Liver (tissue), 9 donors: Measurements from ENCODE around the gene ACTR2. TPM values are rescaled to one million over a fixed set of nuclear protein-coding genes. Genes with fewer than 3 reads are reported as not detected.

Experiments used
- DNase-seq: peaks from one replicate; pipeline ENCODE4 v3.0.0-alpha.2; 2017; ENCODE audit warnings: low spot score
- H3K27ac ChIP-seq, 2 donors: one replicate each; pipeline ENCODE4 v1.7.0; 2013; ENCODE audit warnings: inconsistent platforms in 2 of 2, low read length in 2 of 2, control low read depth in 1 of 2, low read depth in 1 of 2, mild to moderate bottlenecking in 1 of 2
- H3K27me3 ChIP-seq, 4 donors: one replicate each; pipeline versions ENCODE4 v1.6.1 to v1.7.0; 2013; ENCODE audit warnings: low read length in 3 of 4, inconsistent platforms in 1 of 4, mild to moderate bottlenecking in 1 of 4, moderate library complexity in 1 of 4; ENCODE audit not compliant: control insufficient read depth in 4 of 4, insufficient read depth in 4 of 4
- H3K36me3 ChIP-seq, 4 donors: one replicate each; pipeline versions ENCODE4 v1.6.1 to v1.7.0; 2013; ENCODE audit warnings: low read length in 3 of 4, mild to moderate bottlenecking in 3 of 4, low read depth in 1 of 4, moderate library complexity in 1 of 4; ENCODE audit not compliant: control insufficient read depth in 4 of 4, insufficient read depth in 3 of 4
- H3K4me1 ChIP-seq, 4 donors: one replicate each; pipeline versions ENCODE4 v1.6.1 to v1.7.0; 2013; ENCODE audit warnings: low read length in 3 of 4, mild to moderate bottlenecking in 3 of 4, moderate library complexity in 1 of 4; ENCODE audit not compliant: control insufficient read depth in 4 of 4, insufficient read depth in 4 of 4
- H3K4me3 ChIP-seq, 3 donors: one replicate each; pipeline versions ENCODE4 v1.6.1 to v1.7.0; 2013; ENCODE audit warnings: low read length in 3 of 3, control low read depth in 1 of 3, low read depth in 1 of 3, mild to moderate bottlenecking in 1 of 3
- H3K9ac ChIP-seq, 2 donors: one replicate each; pipeline ENCODE4 v1.7.0; 2013; ENCODE audit warnings: low read length in 2 of 2, mild to moderate bottlenecking in 2 of 2, moderate library complexity in 2 of 2, control low read depth in 1 of 2, low read depth in 1 of 2
- H3K9me3 ChIP-seq, 4 donors: one replicate each; pipeline versions ENCODE4 v1.6.1 to v1.7.0; 2013; ENCODE audit warnings: low read length in 3 of 4; ENCODE audit not compliant: control insufficient read depth in 4 of 4
- EGR1 ChIP-seq, 2 donors: IDR thresholded peaks; 2 replicates each; pipeline ENCODE4 v1.6.1; 2016 to 2018; ENCODE audit warnings: antibody characterized with exemption in 2 of 2, low read depth in 2 of 2
- FOXA1 ChIP-seq: IDR thresholded peaks from 2 replicates; pipeline ENCODE4 v1.6.1; 2016; ENCODE audit warnings: antibody characterized with exemption
- FOXA2 ChIP-seq: IDR thresholded peaks from 2 replicates; pipeline ENCODE4 v1.6.1; 2016; ENCODE audit warnings: antibody characterized with exemption
- GABPA ChIP-seq, 2 donors: IDR thresholded peaks in 1 of 2; conservative IDR thresholded peaks in 1 of 2; 2 replicates each; pipeline ENCODE4 v1.6.1; 2016; ENCODE audit warnings: antibody characterized with exemption in 2 of 2, mild to moderate bottlenecking in 1 of 2, moderate library complexity in 1 of 2
- HNF4A ChIP-seq, 2 donors: conservative IDR thresholded peaks; 2 replicates each; pipeline ENCODE4 v1.6.1; 2016; ENCODE audit warnings: antibody characterized with exemption in 2 of 2, mild to moderate bottlenecking in 2 of 2
- HNF4G ChIP-seq: IDR thresholded peaks from 2 replicates; pipeline ENCODE4 v1.6.1; 2016; ENCODE audit warnings: antibody characterized with exemption
- JUND ChIP-seq, 2 donors: IDR thresholded peaks; 2 replicates each; pipeline ENCODE4 v1.6.1; 2016; ENCODE audit warnings: antibody characterized with exemption in 2 of 2
- NR2F2 ChIP-seq: IDR thresholded peaks from 2 replicates; pipeline ENCODE4 v1.6.1; 2016; ENCODE audit warnings: antibody characterized with exemption
- RAD21 ChIP-seq, 2 donors: IDR thresholded peaks; 2 replicates each; pipeline ENCODE4 v1.6.1; 2016; ENCODE audit warnings: antibody characterized with exemption in 2 of 2, mild to moderate bottlenecking in 2 of 2
- RXRA ChIP-seq, 2 donors: IDR thresholded peaks; 2 replicates each; pipeline ENCODE4 v1.6.1; 2017 to 2018; ENCODE audit warnings: antibody characterized with exemption in 2 of 2, mild to moderate bottlenecking in 1 of 2
- SP1 ChIP-seq: IDR thresholded peaks from 2 replicates; pipeline ENCODE4 v1.6.1; 2018; ENCODE audit warnings: antibody characterized with exemption, mild to moderate bottlenecking
- YY1 ChIP-seq: IDR thresholded peaks from 2 replicates; pipeline ENCODE4 v1.6.1; 2016; ENCODE audit warnings: antibody characterized with exemption, mild to moderate bottlenecking
- WGBS: extraction: QIAGEN DNeasy Blood & Tissue Kit; methylation state at CpG from one replicate; pipeline ENCODE4 v1.1.7; 2013; 5-methylcytosine and 5-hydroxymethylcytosine counted together
- polyA plus RNA-seq, 2 donors: library from polyadenylated mRNA; stranded (reverse) in 1 of 2; unstranded in 1 of 2; fragments of 200-250 nt in 1 of 2; fragments of >200 nt in 1 of 2; fragmentation: Nextera tagmentation in 1 of 2; extraction: Ambion mirVana in 1 of 2; gene quantifications; one replicate each; pipeline versions ENCODE4 v1.2.1 to v1.2.3, GENCODE V29; 2013 to 2015
- total RNA-seq, 2 donors: library from RNA; depleted of rRNA; stranded (reverse); fragments of >200 nt; gene quantifications; one replicate each; pipeline ENCODE4 v1.2.3, GENCODE V29; 2014
- TF ChIP-seq, protein P1 (sequence below): fragments of 150-350 bp; IDR thresholded peaks from 2 replicates; pipeline ENCODE4 v1.5.1; 2017; ENCODE audit warnings: improper control_type of control experiment, low read depth, low read length; ENCODE audit not compliant: missing input control
- TF ChIP-seq, protein P2 (sequence below): IDR thresholded peaks from 2 replicates; pipeline ENCODE4 v1.6.1; 2016; ENCODE audit warnings: antibody characterized with exemption
- TF ChIP-seq, protein P3 (sequence below): IDR thresholded peaks from 2 replicates; pipeline ENCODE4 v1.6.1; 2016; ENCODE audit warnings: antibody characterized with exemption, mild to moderate bottlenecking
- TF ChIP-seq, protein P4 (sequence below): IDR thresholded peaks from 2 replicates; pipeline ENCODE4 v1.6.1; 2016; ENCODE audit warnings: antibody characterized with exemption
- TF ChIP-seq, protein P5 (sequence below): IDR thresholded peaks from 2 replicates; pipeline ENCODE4 v1.6.1; 2016; ENCODE audit warnings: antibody characterized with exemption
- donor health status: healthy.
- donor health status: healthy.
- donor health status: healthy.
- donor health status: healthy.
- donor health status: healthy.

ACTR2 gene
- total and polyA plus RNA-seq, 4 donors, result 21.6 to 72.0 (median 45.9) TPM

DNA sequence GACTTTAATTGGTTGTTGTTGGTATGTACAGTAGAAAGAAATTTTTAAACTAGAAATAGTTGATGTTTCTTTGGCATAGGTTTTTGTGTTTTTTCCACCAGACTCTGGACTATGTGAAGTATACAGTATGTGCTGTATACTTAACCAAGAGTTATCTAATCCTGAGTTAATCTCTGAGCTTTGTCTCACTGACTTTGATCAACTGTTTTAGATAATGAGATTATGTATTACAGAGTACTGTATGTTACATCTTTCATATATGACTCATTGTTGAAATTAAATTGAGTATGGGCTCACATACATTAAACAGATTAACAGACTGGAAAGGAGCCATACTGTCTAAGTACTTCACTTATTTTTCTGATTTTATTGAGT is 38.0 kb downstream of the ACTR2 start (continued):
- TF ChIP-seq, protein P1, sequence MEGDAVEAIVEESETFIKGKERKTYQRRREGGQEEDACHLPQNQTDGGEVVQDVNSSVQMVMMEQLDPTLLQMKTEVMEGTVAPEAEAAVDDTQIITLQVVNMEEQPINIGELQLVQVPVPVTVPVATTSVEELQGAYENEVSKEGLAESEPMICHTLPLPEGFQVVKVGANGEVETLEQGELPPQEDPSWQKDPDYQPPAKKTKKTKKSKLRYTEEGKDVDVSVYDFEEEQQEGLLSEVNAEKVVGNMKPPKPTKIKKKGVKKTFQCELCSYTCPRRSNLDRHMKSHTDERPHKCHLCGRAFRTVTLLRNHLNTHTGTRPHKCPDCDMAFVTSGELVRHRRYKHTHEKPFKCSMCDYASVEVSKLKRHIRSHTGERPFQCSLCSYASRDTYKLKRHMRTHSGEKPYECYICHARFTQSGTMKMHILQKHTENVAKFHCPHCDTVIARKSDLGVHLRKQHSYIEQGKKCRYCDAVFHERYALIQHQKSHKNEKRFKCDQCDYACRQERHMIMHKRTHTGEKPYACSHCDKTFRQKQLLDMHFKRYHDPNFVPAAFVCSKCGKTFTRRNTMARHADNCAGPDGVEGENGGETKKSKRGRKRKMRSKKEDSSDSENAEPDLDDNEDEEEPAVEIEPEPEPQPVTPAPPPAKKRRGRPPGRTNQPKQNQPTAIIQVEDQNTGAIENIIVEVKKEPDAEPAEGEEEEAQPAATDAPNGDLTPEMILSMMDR, result no peak
- TF ChIP-seq RAD21 (IDR thresholded peaks at IDR 0.05), result no peak
- TF ChIP-seq, protein P2, sequence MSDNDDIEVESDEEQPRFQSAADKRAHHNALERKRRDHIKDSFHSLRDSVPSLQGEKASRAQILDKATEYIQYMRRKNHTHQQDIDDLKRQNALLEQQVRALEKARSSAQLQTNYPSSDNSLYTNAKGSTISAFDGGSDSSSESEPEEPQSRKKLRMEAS, result no peak
- TF ChIP-seq JUND (IDR thresholded peaks at IDR 0.05), result no peak
- no peak for TF ChIP-seq FOXA2
- TF ChIP-seq EGR1 (IDR thresholded peaks at IDR 0.05; ENCODE audit: low read depth in 2 of 2), result no peak
- TF ChIP-seq YY1, result no peak

DNA sequence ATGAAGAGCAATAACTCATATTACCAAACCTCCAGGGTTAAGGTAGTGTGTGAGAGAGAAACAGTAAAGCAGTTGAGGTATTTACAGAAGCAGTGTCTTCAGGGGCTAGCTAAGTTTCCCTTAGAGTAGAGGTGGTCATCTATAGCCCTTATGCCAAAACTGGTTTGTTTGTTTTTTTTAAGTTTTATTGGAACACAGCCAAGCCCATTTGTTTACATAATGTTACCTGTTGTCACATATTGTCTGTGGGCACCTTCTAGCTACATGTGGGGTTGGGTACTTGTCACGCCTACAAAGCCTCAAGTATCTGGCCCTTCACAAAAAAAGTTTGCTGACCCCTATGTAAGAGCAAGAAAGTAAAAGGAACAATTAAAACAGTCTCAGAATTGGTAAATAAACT is 39.4 kb downstream of the ACTR2 start:
- no peaks in the 10 kb centered on the region for H3K9me3 ChIP-seq
- no peaks in the 10 kb centered on the region for H3K27me3 ChIP-seq
- DNase-seq, result no peak
- no peak overlapping the region for H3K9ac ChIP-seq
- TF ChIP-seq RXRA (IDR thresholded peaks at IDR 0.05) (no peak), FOXA2 (no peak), FOXA1 (no peak), GABPA (IDR thresholded peaks at IDR 0.05 in 1 of 2, conservative IDR thresholded peaks at IDR 0.05 in 1 of 2) (no peak), JUND (IDR thresholded peaks at IDR 0.05) (no peak), NR2F2 (no peak), RAD21 (IDR thresholded peaks at IDR 0.05) (no peak), EGR1 (IDR thresholded peaks at IDR 0.05; ENCODE audit: low read depth in 2 of 2) (no peak), YY1 (no peak), HNF4G (no peak), SP1 (no peak), HNF4A (conservative IDR thresholded peaks at IDR 0.05) (no peak)
- TF ChIP-seq, protein P3, sequence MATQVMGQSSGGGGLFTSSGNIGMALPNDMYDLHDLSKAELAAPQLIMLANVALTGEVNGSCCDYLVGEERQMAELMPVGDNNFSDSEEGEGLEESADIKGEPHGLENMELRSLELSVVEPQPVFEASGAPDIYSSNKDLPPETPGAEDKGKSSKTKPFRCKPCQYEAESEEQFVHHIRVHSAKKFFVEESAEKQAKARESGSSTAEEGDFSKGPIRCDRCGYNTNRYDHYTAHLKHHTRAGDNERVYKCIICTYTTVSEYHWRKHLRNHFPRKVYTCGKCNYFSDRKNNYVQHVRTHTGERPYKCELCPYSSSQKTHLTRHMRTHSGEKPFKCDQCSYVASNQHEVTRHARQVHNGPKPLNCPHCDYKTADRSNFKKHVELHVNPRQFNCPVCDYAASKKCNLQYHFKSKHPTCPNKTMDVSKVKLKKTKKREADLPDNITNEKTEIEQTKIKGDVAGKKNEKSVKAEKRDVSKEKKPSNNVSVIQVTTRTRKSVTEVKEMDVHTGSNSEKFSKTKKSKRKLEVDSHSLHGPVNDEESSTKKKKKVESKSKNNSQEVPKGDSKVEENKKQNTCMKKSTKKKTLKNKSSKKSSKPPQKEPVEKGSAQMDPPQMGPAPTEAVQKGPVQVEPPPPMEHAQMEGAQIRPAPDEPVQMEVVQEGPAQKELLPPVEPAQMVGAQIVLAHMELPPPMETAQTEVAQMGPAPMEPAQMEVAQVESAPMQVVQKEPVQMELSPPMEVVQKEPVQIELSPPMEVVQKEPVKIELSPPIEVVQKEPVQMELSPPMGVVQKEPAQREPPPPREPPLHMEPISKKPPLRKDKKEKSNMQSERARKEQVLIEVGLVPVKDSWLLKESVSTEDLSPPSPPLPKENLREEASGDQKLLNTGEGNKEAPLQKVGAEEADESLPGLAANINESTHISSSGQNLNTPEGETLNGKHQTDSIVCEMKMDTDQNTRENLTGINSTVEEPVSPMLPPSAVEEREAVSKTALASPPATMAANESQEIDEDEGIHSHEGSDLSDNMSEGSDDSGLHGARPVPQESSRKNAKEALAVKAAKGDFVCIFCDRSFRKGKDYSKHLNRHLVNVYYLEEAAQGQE, result no peak
- TF ChIP-seq, protein P1, result no peak
- TF ChIP-seq, protein P2, result no peak
- TF ChIP-seq, protein P4, sequence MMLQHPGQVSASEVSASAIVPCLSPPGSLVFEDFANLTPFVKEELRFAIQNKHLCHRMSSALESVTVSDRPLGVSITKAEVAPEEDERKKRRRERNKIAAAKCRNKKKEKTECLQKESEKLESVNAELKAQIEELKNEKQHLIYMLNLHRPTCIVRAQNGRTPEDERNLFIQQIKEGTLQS, result no peak
- TF ChIP-seq, protein P5, sequence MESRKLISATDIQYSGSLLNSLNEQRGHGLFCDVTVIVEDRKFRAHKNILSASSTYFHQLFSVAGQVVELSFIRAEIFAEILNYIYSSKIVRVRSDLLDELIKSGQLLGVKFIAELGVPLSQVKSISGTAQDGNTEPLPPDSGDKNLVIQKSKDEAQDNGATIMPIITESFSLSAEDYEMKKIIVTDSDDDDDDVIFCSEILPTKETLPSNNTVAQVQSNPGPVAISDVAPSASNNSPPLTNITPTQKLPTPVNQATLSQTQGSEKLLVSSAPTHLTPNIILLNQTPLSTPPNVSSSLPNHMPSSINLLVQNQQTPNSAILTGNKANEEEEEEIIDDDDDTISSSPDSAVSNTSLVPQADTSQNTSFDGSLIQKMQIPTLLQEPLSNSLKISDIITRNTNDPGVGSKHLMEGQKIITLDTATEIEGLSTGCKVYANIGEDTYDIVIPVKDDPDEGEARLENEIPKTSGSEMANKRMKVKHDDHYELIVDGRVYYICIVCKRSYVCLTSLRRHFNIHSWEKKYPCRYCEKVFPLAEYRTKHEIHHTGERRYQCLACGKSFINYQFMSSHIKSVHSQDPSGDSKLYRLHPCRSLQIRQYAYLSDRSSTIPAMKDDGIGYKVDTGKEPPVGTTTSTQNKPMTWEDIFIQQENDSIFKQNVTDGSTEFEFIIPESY, result no peak
- 92% methylated on average over 1 of the region's 1 CpG for WGBS
- H3K4me3 ChIP-seq, result no peak overlapping the region
- H3K4me1 ChIP-seq, result no peaks in the 10 kb centered on the region
- H3K27ac ChIP-seq, result no peak overlapping the region
- peaks cover 1 to 25% (median 16%) of the 10 kb centered on the region in 4 donors for H3K36me3 ChIP-seq
